ENCODE measurements around the gene MRPS35.

- TF ChIP-seq CTCF (IDR thresholded peaks at IDR 0.05) = no peak
- TF ChIP-seq EZH2 (IDR thresholded peaks at IDR 0.05; ENCODE audit: borderline replicate concordance, insufficient read depth, low read depth, low read length, poor library complexity, severe bottlenecking) = no peak
Observed at GRCh38 chr12:27696864-27697564, 13.6 kb upstream of the MRPS35 start.
